Liver (tissue), 9 donors: ENCODE results near the gene PTPN14. TPM values are rescaled to one million over a fixed set of nuclear protein-coding genes. Genes with fewer than 3 reads are reported as not detected.

ENCODE experiments used
- DNase-seq: peaks from one replicate; pipeline ENCODE4 v3.0.0-alpha.2; 2017; ENCODE audit warnings: low spot score
- H3K27ac ChIP-seq, 2 donors: one replicate each; pipeline ENCODE4 v1.7.0; 2013; ENCODE audit warnings: inconsistent platforms in 2 of 2, low read length in 2 of 2, control low read depth in 1 of 2, low read depth in 1 of 2, mild to moderate bottlenecking in 1 of 2
- H3K27me3 ChIP-seq, 4 donors: one replicate each; pipeline versions ENCODE4 v1.6.1 to v1.7.0; 2013; ENCODE audit warnings: low read length in 3 of 4, inconsistent platforms in 1 of 4, mild to moderate bottlenecking in 1 of 4, moderate library complexity in 1 of 4; ENCODE audit not compliant: control insufficient read depth in 4 of 4, insufficient read depth in 4 of 4
- H3K36me3 ChIP-seq, 4 donors: one replicate each; pipeline versions ENCODE4 v1.6.1 to v1.7.0; 2013; ENCODE audit warnings: low read length in 3 of 4, mild to moderate bottlenecking in 3 of 4, low read depth in 1 of 4, moderate library complexity in 1 of 4; ENCODE audit not compliant: control insufficient read depth in 4 of 4, insufficient read depth in 3 of 4
- H3K4me1 ChIP-seq, 4 donors: one replicate each; pipeline versions ENCODE4 v1.6.1 to v1.7.0; 2013; ENCODE audit warnings: low read length in 3 of 4, mild to moderate bottlenecking in 3 of 4, moderate library complexity in 1 of 4; ENCODE audit not compliant: control insufficient read depth in 4 of 4, insufficient read depth in 4 of 4
- H3K4me3 ChIP-seq, 3 donors: one replicate each; pipeline versions ENCODE4 v1.6.1 to v1.7.0; 2013; ENCODE audit warnings: low read length in 3 of 3, control low read depth in 1 of 3, low read depth in 1 of 3, mild to moderate bottlenecking in 1 of 3
- H3K9ac ChIP-seq, 2 donors: one replicate each; pipeline ENCODE4 v1.7.0; 2013; ENCODE audit warnings: low read length in 2 of 2, mild to moderate bottlenecking in 2 of 2, moderate library complexity in 2 of 2, control low read depth in 1 of 2, low read depth in 1 of 2
- H3K9me3 ChIP-seq, 4 donors: one replicate each; pipeline versions ENCODE4 v1.6.1 to v1.7.0; 2013; ENCODE audit warnings: low read length in 3 of 4; ENCODE audit not compliant: control insufficient read depth in 4 of 4
- ATF3 ChIP-seq: IDR thresholded peaks from 2 replicates; pipeline ENCODE4 v1.6.1; 2016; ENCODE audit warnings: antibody characterized with exemption
- CTCF ChIP-seq: fragments of 150-350 bp; IDR thresholded peaks from 2 replicates; pipeline ENCODE4 v1.5.1; 2017; ENCODE audit warnings: improper control_type of control experiment, low read depth, low read length; ENCODE audit not compliant: missing input control
- EGR1 ChIP-seq, 2 donors: IDR thresholded peaks; 2 replicates each; pipeline ENCODE4 v1.6.1; 2016 to 2018; ENCODE audit warnings: antibody characterized with exemption in 2 of 2, low read depth in 2 of 2
- FOXA1 ChIP-seq: IDR thresholded peaks from 2 replicates; pipeline ENCODE4 v1.6.1; 2016; ENCODE audit warnings: antibody characterized with exemption
- FOXA2 ChIP-seq: IDR thresholded peaks from 2 replicates; pipeline ENCODE4 v1.6.1; 2016; ENCODE audit warnings: antibody characterized with exemption
- GABPA ChIP-seq, 2 donors: IDR thresholded peaks in 1 of 2; conservative IDR thresholded peaks in 1 of 2; 2 replicates each; pipeline ENCODE4 v1.6.1; 2016; ENCODE audit warnings: antibody characterized with exemption in 2 of 2, mild to moderate bottlenecking in 1 of 2, moderate library complexity in 1 of 2
- HNF4A ChIP-seq, 2 donors: conservative IDR thresholded peaks; 2 replicates each; pipeline ENCODE4 v1.6.1; 2016; ENCODE audit warnings: antibody characterized with exemption in 2 of 2, mild to moderate bottlenecking in 2 of 2
- HNF4G ChIP-seq: IDR thresholded peaks from 2 replicates; pipeline ENCODE4 v1.6.1; 2016; ENCODE audit warnings: antibody characterized with exemption
- JUND ChIP-seq, 2 donors: IDR thresholded peaks; 2 replicates each; pipeline ENCODE4 v1.6.1; 2016; ENCODE audit warnings: antibody characterized with exemption in 2 of 2
- MAX ChIP-seq: IDR thresholded peaks from 2 replicates; pipeline ENCODE4 v1.6.1; 2016; ENCODE audit warnings: antibody characterized with exemption
- NR2F2 ChIP-seq: IDR thresholded peaks from 2 replicates; pipeline ENCODE4 v1.6.1; 2016; ENCODE audit warnings: antibody characterized with exemption
- RAD21 ChIP-seq, 2 donors: IDR thresholded peaks; 2 replicates each; pipeline ENCODE4 v1.6.1; 2016; ENCODE audit warnings: antibody characterized with exemption in 2 of 2, mild to moderate bottlenecking in 2 of 2
- REST ChIP-seq: IDR thresholded peaks from 2 replicates; pipeline ENCODE4 v1.6.1; 2016; ENCODE audit warnings: antibody characterized with exemption, mild to moderate bottlenecking
- RXRA ChIP-seq, 2 donors: IDR thresholded peaks; 2 replicates each; pipeline ENCODE4 v1.6.1; 2017 to 2018; ENCODE audit warnings: antibody characterized with exemption in 2 of 2, mild to moderate bottlenecking in 1 of 2
- SP1 ChIP-seq: IDR thresholded peaks from 2 replicates; pipeline ENCODE4 v1.6.1; 2018; ENCODE audit warnings: antibody characterized with exemption, mild to moderate bottlenecking
- TAF1 ChIP-seq: conservative IDR thresholded peaks from 2 replicates; pipeline ENCODE4 v1.6.1; 2016; ENCODE audit warnings: antibody characterized with exemption, mild to moderate bottlenecking
- YY1 ChIP-seq: IDR thresholded peaks from 2 replicates; pipeline ENCODE4 v1.6.1; 2016; ENCODE audit warnings: antibody characterized with exemption, mild to moderate bottlenecking
- ZBTB33 ChIP-seq: IDR thresholded peaks from 2 replicates; pipeline ENCODE4 v1.6.1; 2016; ENCODE audit warnings: antibody characterized with exemption
- WGBS: extraction: QIAGEN DNeasy Blood & Tissue Kit; methylation state at CpG from one replicate; pipeline ENCODE4 v1.1.7; 2013; 5-methylcytosine and 5-hydroxymethylcytosine counted together
- polyA plus RNA-seq, 2 donors: library from polyadenylated mRNA; stranded (reverse) in 1 of 2; unstranded in 1 of 2; fragments of 200-250 nt in 1 of 2; fragments of >200 nt in 1 of 2; fragmentation: Nextera tagmentation in 1 of 2; extraction: Ambion mirVana in 1 of 2; gene quantifications; one replicate each; pipeline versions ENCODE4 v1.2.1 to v1.2.3, GENCODE V29; 2013 to 2015
- total RNA-seq, 2 donors: library from RNA; depleted of rRNA; stranded (reverse); fragments of >200 nt; gene quantifications; one replicate each; pipeline ENCODE4 v1.2.3, GENCODE V29; 2014
- donor health status: healthy.
- donor health status: healthy.
- donor health status: healthy.
- donor health status: healthy.
- donor health status: healthy.

PTPN14 gene
- total and polyA plus RNA-seq, 4 donors = 0.54 to 3.2 (median 1.5) TPM

- no peak for DNase-seq
- Histone ChIP-seq H3K36me3 (no peaks in the 10 kb centered on the region), H3K27ac (no peak overlapping the region), H3K27me3 (no peaks in the 10 kb centered on the region), H3K4me1 (no peaks in the 10 kb centered on the region), H3K9ac (no peak overlapping the region), H3K9me3 (no peaks in the 10 kb centered on the region), H3K4me3 (no peak overlapping the region)
- no peak for TF ChIP-seq GABPA (IDR thresholded peaks at IDR 0.05 in 1 of 2, conservative IDR thresholded peaks at IDR 0.05 in 1 of 2)
- no peak for TF ChIP-seq RAD21 (IDR thresholded peaks at IDR 0.05)
- TF ChIP-seq HNF4G = no peak
- TF ChIP-seq JUND (IDR thresholded peaks at IDR 0.05) = no peak
- TF ChIP-seq ATF3 = no peak
- TF ChIP-seq FOXA2 = no peak
- TF ChIP-seq NR2F2 = no peak
- TF ChIP-seq HNF4A (conservative IDR thresholded peaks at IDR 0.05) = no peak
- no peak for TF ChIP-seq ZBTB33
- no peak for TF ChIP-seq EGR1 (IDR thresholded peaks at IDR 0.05; ENCODE audit: low read depth in 2 of 2)
- no peak for TF ChIP-seq YY1
- TF ChIP-seq SP1 = no peak
- no peak for TF ChIP-seq REST
- no peak for TF ChIP-seq MAX
- no peak for TF ChIP-seq FOXA1
- no peak for TF ChIP-seq TAF1
- TF ChIP-seq RXRA (IDR thresholded peaks at IDR 0.05) = no peak
- no peak for TF ChIP-seq CTCF
- 78% methylated on average over 9 of the region's 9 CpGs for WGBS
Measured at GRCh38 chr1:214514032-214514818, 37.2 kb downstream of the PTPN14 start.
